ENCODE results near the gene SYTL2. TPM values are rescaled to one million over a fixed set of nuclear protein-coding genes. Genes with fewer than 3 reads are reported as not detected.

SYTL2 gene
- total RNA-seq, 1 experiment from 2014 or later, result 0.77 TPM

DNA sequence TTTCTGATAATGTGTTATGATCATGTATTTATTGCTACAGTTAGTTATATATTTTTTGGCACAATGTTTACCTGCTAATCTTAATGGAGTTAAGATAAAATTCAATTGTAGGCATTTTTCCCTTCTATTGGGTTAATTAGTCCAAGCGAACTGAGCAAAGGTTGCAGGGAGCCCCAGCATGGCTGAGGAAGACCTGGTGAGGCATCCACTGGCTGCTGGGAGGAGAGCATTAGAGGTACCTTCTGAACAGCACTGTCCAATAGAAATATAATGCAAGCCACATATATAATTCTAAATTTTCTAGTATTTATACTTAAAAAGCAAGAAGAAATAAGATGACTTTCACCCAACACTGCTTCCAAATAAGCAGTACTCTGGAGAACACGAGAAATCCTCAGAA, 163.9 kb downstream of the SYTL2 start:
- TF ChIP-seq, protein P1, sequence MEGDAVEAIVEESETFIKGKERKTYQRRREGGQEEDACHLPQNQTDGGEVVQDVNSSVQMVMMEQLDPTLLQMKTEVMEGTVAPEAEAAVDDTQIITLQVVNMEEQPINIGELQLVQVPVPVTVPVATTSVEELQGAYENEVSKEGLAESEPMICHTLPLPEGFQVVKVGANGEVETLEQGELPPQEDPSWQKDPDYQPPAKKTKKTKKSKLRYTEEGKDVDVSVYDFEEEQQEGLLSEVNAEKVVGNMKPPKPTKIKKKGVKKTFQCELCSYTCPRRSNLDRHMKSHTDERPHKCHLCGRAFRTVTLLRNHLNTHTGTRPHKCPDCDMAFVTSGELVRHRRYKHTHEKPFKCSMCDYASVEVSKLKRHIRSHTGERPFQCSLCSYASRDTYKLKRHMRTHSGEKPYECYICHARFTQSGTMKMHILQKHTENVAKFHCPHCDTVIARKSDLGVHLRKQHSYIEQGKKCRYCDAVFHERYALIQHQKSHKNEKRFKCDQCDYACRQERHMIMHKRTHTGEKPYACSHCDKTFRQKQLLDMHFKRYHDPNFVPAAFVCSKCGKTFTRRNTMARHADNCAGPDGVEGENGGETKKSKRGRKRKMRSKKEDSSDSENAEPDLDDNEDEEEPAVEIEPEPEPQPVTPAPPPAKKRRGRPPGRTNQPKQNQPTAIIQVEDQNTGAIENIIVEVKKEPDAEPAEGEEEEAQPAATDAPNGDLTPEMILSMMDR (conservative IDR thresholded peaks at IDR 0.05; ENCODE audit: low read depth, low read length), result no peak
- no peak for TF ChIP-seq EZH2 (IDR thresholded peaks at IDR 0.05; ENCODE audit: borderline replicate concordance, low read depth, low read length, poor library complexity, severe bottlenecking)
- peak overlapping the region; percentile 67 for H3K4me3 ChIP-seq (ENCODE audit: low read depth, low read length, poor library complexity, severe bottlenecking)
- DNase-seq (ENCODE audit: low spot score), result no peak
- peaks cover 15% of the 10 kb centered on the region for H3K4me1 ChIP-seq (ENCODE audit: insufficient read depth, low read length, poor library complexity, severe bottlenecking)
- no peaks in the 10 kb centered on the region for H3K9me3 ChIP-seq (ENCODE audit: low read depth, low read length, poor library complexity, severe bottlenecking)
- no peaks in the 10 kb centered on the region for H3K36me3 ChIP-seq (ENCODE audit: insufficient read depth, low read length, poor library complexity, severe bottlenecking)
- POLR2A ChIA-PET (ENCODE audit: low non-redundant PET), result interaction anchor here (0.6 to 0.7 kb wide), 3 partner anchors 9 to 353 kb away, joined by 3 to 5 read pairs (median 4); no protein-coding TSS in a partner anchor
- BruUV-seq (replicated peaks), result no TSS peak
- peak overlapping the region; percentile 81 for H3K27ac ChIP-seq (ENCODE audit: low read depth, low read length, poor library complexity, severe bottlenecking)
- CTCF ChIA-PET, result no interaction called here
- intact Hi-C loops (cut with micrococcal nuclease; ENCODE audit: unreplicated experiment), result no loop called here
- peaks cover 9% of the 10 kb centered on the region for H3K27me3 ChIP-seq (replicated peaks; ENCODE audit: insufficient read depth, low read depth, low read length, poor library complexity)

Other genes starting within 250 kb of the SYTL2 start
- gene DLG2, start 183.8 kb downstream of the SYTL2 start, total RNA-seq (2021), result 276 and 277 TPM in 2 replicates
- gene TMEM126B, start 182.5 kb downstream of the SYTL2 start, total RNA-seq (2021), result 70.4 and 80.5 TPM in 2 replicates
- 53.8 and 66.0 TPM in 2 replicates for gene TMEM126A, start 163.2 kb downstream of the SYTL2 start, total RNA-seq (2021)
- gene CREBZF, start 146.0 kb downstream of the SYTL2 start, total RNA-seq (2021), result 74.1 and 76.6 TPM in 2 replicates
- gene CCDC89, start 124.9 kb downstream of the SYTL2 start, total RNA-seq (2021), result 0.41 and 0.66 TPM in 2 replicates
- gene CCDC83, start 44.2 kb upstream of the SYTL2 start, total RNA-seq (2021), result not detected in 2 replicates